IgD-negative memory B cell (primary cell): ENCODE data around the gene ALG12. TPM values are rescaled to one million over a fixed set of nuclear protein-coding genes. Genes with fewer than 3 reads are reported as not detected.
"Not testable (repeated sequence)": the region's sequence is repeated elsewhere in the genome, so short reads cannot be mapped to it uniquely, and the experiment has no call there.

Source experiments
- H3K27ac Mint-ChIP-seq, 3 donors: one replicate each; pipeline ENCODE4 v1.8.0; 2020 to 2022; ENCODE audit warnings: mild to moderate bottlenecking in 3 of 3, mixed read lengths in 3 of 3, moderate library complexity in 1 of 3
- H3K27me3 Mint-ChIP-seq: one replicate; pipeline ENCODE4 v1.8.0; 2021; ENCODE audit warnings: mixed read lengths
- H3K36me3 Mint-ChIP-seq: one replicate; pipeline ENCODE4 v1.8.0; 2020; ENCODE audit warnings: mild to moderate bottlenecking, mixed read lengths
- H3K4me1 Mint-ChIP-seq, 3 donors: one replicate each; pipeline ENCODE4 v1.8.0; 2020 to 2022; ENCODE audit warnings: mixed read lengths in 3 of 3, mild to moderate bottlenecking in 1 of 3
- H3K4me3 Mint-ChIP-seq, 4 donors: one replicate each; pipeline ENCODE4 v1.8.0; 2020 to 2022; ENCODE audit warnings: mild to moderate bottlenecking in 4 of 4, mixed read lengths in 4 of 4, moderate library complexity in 3 of 4
- H3K9me3 Mint-ChIP-seq, 3 donors: one replicate each; pipeline ENCODE4 v1.8.0; 2020 to 2021; ENCODE audit warnings: mixed read lengths in 3 of 3, mild to moderate bottlenecking in 1 of 3
- polyA plus RNA-seq: library from polyadenylated mRNA; unstranded; fragments of 300-500 nt; fragmentation: Illumina TruSeq; gene quantifications from one replicate; pipeline ENCODE4 v1.2.3, GENCODE V29; 2021

Gene ALG12
- polyA plus RNA-seq, 1 donor from 2014 or later = 13.4 TPM

- H3K4me1 Mint-ChIP-seq = peaks cover 27 to 28% (median 28%) of the 10 kb centered on the region in 3 donors
- H3K36me3 Mint-ChIP-seq = peaks cover 1% of the 10 kb centered on the region
- peaks cover under 1% of the 10 kb centered on the region for H3K27me3 Mint-ChIP-seq
- H3K27ac Mint-ChIP-seq = peak overlapping the region in 1 of 3 donors; percentile 48
- no peaks in the 10 kb centered on the region for H3K9me3 Mint-ChIP-seq
- H3K4me3 Mint-ChIP-seq = peak overlapping the region in 2 of 4 donors; percentile 12 to 66
Observed at GRCh38 chr22:49856766-49857618, 61.2 kb downstream of the ALG12 start.

- Mint-ChIP-seq H3K27ac (peak overlapping the region in 1 of 3 donors; percentile 77), H3K27me3 (peaks cover 3% of the 10 kb centered on the region), H3K9me3 (peaks cover 0 to 1% (median 0%) of the 10 kb centered on the region in 3 donors), H3K4me1 (peaks cover 24 to 28% (median 26%) of the 10 kb centered on the region in 3 donors), H3K4me3 (peak overlapping the region in 3 of 4 donors; percentile 71 to 97 (median 76)), H3K36me3 (peaks cover 1% of the 10 kb centered on the region)
Observed at GRCh38 chr22:49856343-49856742, 61.9 kb downstream of the ALG12 start.

DNA sequence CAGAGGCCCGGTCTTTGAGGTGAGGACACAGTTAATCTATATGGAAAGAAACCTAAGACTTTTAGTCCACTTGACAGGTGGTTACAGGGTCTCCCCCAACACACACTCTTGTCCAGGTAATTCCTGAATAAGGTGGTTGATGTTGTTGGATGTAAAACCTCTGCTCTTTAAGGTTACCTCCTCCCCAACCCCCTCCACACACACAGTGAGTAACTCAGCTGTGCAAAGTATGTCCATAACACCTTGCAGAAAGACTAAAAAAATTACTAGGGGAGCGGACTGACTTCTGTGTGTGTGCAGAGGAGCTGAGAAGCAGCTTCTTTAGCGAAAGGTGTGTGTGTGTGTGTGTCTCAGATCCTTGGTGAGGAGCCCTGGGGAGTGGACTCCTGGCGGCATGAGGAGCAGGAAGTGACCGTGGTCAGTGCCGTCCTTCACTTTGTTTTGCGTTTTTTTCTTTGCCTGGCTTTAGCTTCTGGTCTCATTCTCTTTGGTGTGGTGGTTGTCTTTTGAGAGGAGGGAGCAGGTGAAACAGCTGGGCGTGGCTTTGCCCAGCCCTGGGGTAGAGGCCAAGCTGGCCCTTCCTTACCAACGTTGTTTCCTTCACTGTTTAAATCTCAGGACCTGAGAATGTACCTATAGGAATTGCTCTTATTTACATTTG lies 62.9 kb downstream of the ALG12 start:
- H3K4me3 Mint-ChIP-seq = peak overlapping the region; percentile 57 to 97 (median 88)
- H3K27me3 Mint-ChIP-seq = peaks cover 9% of the 10 kb centered on the region
- peaks cover 1% of the 10 kb centered on the region for H3K36me3 Mint-ChIP-seq
- H3K9me3 Mint-ChIP-seq = peaks cover 0 to 1% (median 0%) of the 10 kb centered on the region in 3 donors
- H3K27ac Mint-ChIP-seq = peak overlapping the region in 2 of 3 donors; percentile 77 to 92
- peaks cover 24 to 33% (median 24%) of the 10 kb centered on the region in 3 donors for H3K4me1 Mint-ChIP-seq

DNA sequence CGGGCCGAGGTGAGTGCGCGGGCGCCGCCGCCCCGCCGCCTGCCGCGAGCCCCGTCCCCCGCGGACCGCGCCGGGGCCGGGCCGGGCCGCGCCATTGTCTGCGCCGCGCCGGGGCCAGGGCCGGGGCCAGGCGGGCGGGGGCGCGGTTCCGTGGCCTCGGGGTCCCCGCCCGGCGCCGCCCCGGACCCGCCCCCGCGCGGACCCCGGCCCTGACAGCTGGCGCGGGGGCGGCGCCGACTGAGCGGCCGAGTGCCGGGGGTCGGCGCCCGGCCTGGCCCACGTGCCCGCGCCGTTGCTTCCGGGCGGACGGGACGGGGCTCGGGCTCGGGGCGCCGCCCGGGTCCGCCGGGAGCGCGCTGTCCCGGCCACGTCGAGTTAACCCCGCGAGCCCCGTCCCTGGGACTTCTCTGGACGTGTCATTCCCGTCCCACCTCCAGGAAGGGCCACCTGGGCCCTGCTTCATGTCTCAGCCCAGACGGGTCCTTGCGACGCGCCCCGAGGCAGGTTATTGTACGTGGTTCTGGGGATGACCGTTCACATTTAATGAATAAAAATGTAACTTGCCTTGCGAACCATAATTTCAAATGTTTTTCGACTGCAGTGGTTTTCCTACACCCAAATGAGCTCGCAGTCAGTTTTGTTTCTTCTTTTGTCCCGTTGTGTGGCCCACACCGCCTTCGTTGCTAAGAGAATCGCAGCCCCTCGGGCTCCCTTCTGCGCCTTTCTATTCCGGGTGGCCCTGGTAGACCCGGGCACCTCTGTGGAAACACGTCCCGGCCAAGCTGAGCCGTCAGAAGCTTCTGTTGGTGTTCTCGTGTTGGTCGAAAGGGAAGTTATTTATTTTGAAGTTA lies 64.0 kb downstream of the ALG12 start:
- Mint-ChIP-seq H3K9me3 (peaks cover 0 to 1% (median 0%) of the 10 kb centered on the region in 3 donors), H3K4me1 (peaks cover 23 to 32% (median 24%) of the 10 kb centered on the region in 3 donors), H3K27ac (peak overlapping the region; percentile 28 to 92 (median 89)), H3K4me3 (peak overlapping the region; percentile 88 to 97 (median 95)), H3K27me3 (peaks cover 14% of the 10 kb centered on the region), H3K36me3 (peaks cover 1% of the 10 kb centered on the region)

DNA sequence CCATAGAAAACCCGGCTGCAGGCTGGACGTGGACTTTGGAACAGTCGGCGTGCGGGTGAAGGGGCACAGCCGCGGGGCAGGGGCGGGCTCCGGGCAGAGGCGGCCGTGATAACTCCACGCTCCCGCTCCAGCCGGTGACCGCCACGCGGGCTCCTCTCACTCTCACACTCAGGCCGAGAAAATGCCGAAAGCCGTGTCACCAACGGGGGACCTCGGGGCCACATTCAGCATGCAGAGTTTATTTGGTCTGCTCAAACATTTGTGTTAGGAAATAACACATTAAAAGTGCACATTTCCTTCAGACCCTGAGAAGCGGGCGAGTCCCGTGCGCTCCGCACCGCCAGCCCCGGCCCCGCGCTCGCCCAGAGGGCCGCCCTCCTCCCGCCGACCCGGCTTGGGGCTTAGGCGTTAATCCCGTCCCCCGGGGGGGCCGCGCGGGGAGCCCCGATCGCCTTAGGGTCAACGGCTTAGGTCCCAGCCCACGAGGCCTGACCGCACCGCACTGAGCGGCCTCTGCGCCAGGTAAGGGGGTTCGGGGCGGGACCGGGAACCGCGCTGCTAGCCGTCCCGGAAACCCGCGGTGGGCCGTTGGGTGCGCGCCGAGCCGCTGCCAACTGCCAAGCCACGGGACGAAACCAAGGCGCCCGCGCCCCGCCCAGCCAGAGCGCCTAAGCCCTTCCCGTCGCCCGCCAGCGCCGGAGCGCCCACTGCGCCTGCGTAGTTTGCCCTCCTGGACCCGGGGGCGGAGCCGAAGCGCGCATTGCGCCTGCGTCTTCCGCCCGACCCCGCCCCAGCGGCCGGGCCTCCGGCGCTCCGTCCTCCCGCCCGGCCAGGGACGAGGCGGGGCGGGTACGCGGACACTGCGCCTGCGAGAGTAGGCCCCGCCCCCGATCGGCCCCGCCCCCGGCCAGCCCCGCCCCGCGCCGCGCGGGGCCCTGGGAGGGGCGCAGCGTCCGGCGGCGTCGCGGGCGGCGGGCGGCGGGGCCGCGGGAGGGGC lies 65.0 kb downstream of the ALG12 start, which contains the start of gene ZBED4:
TSS of gene ZBED4 (plus strand) at position 947 of the 997 bp plus-strand sequence. CDS start 29,819 bp downstream, outside the sequence.
- Mint-ChIP-seq H3K4me3 (peak within 1 kb of the TSS; percentile 88 to 97 (median 95)), H3K36me3 (no peaks in the 10 kb centered on the region), H3K9me3 (peaks cover 0 to 1% (median 0%) of the 10 kb centered on the region in 3 donors), H3K4me1 (peaks cover 22 to 28% (median 22%) of the 10 kb centered on the region in 3 donors), H3K27ac (peak within 1 kb of the TSS; percentile 77 to 92 (median 89)), H3K27me3 (peaks cover 14% of the 10 kb centered on the region)

GRCh38 chr22:49852568-49852897 lies 65.7 kb downstream of the ALG12 start:
- peaks cover 18% of the 10 kb centered on the region for H3K27me3 Mint-ChIP-seq
- peaks cover 21 to 28% (median 22%) of the 10 kb centered on the region in 3 donors for H3K4me1 Mint-ChIP-seq
- H3K4me3 Mint-ChIP-seq = peak overlapping the region; percentile 69 to 89 (median 80)
- not testable (repeated sequence) for H3K9me3 Mint-ChIP-seq, H3K36me3 Mint-ChIP-seq
- H3K27ac Mint-ChIP-seq = peak overlapping the region in 2 of 3 donors; percentile 73 to 77

DNA sequence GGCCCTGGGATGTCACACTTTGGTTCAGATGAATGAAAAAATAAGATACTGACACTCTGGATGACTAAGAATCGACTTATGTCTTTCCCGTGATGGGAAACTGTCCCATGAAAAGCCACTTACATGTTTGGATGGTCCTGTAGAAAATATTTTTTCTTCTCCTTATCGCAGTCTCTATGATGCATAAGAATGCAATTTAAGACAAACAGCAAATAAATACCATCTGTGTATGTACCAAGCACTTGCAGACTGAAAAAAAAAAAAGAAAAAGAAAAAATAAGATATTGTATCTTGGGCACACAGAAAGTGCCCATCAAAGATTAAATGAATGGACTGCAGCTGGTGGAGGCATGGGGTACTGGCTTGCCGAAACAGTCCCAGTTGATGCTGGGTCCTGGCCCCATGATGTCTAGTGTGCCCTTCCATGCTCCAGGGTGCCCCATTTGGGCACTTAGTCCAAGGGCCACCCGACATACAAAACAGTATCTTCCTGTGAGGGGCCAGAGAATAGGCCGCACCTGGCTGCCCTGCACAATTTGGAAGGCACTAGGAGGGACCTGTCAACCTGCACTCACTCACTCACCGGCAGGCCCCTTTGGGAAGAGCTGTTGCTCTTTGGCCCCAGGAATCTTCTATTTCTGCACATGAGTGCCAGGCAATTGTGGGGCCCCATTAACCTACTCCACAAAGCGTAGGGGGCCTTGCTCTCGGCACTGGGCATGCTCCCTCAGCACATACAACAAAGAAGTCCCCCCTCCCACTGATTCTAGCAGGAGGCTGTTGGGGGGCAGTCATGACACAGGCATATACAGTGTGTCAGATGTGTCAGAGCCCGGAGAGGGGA lies 67.1 kb downstream of the ALG12 start:
- Mint-ChIP-seq H3K36me3 (no peaks in the 10 kb centered on the region), H3K27ac (peak overlapping the region in 1 of 3 donors; percentile 92), H3K4me3 (peak overlapping the region; percentile 58 to 78 (median 68)), H3K27me3 (peaks cover 26% of the 10 kb centered on the region), H3K9me3 (peaks cover 0 to 1% (median 0%) of the 10 kb centered on the region in 3 donors), H3K4me1 (peaks cover 20 to 31% (median 21%) of the 10 kb centered on the region in 3 donors)

Other genes with a start within 250 kb of the ALG12 start
- gene BRD1, start 90.6 kb downstream of the ALG12 start, polyA plus RNA-seq = 3.1 TPM
- gene ZBED4, start 64.6 kb downstream of the ALG12 start, polyA plus RNA-seq = 5.0 TPM
- gene CRELD2, start 196 bp upstream of the ALG12 start, polyA plus RNA-seq = 29.7 TPM
- 47.1 TPM for gene PIM3, start 42.3 kb upstream of the ALG12 start, polyA plus RNA-seq
- gene IL17REL, start 94.3 kb upstream of the ALG12 start, polyA plus RNA-seq = not detected
- not detected for gene TTLL8, start 139.9 kb upstream of the ALG12 start, polyA plus RNA-seq
- gene MLC1, start 167.0 kb upstream of the ALG12 start, polyA plus RNA-seq = 0.08 TPM
- not detected for gene MOV10L1, start 171.6 kb upstream of the ALG12 start, polyA plus RNA-seq